Upper lobe of left lung (tissue), 6 donors: ENCODE data around the gene MOCS2. TPM values are rescaled to one million over a fixed set of nuclear protein-coding genes. Genes with fewer than 3 reads are reported as not detected.

Source experiments
- ATAC-seq, 2 donors: fragments of 200-7000 bp; cut with Tn5 transposase; one replicate each; pipeline ENCODE4 v1.9.1; 2022; ENCODE audit warnings: mild to moderate bottlenecking in 2 of 2, moderate library complexity in 2 of 2; ENCODE audit not compliant: low FRiP score in 2 of 2
- DNase-seq, 2 donors: peaks; one replicate each; pipeline ENCODE4 v3.0.0-alpha.2; 2019 to 2020
- H3K27ac ChIP-seq, 4 donors: fragments of 200-600 bp; sonication (generic); one replicate each; pipeline ENCODE4 v1.5.1; 2016 to 2019
- H3K27me3 ChIP-seq, 4 donors: fragments of 200-600 bp; sonication (generic); one replicate each; pipeline ENCODE4 v1.5.1; 2017 to 2019
- H3K36me3 ChIP-seq, 4 donors: fragments of 200-600 bp; sonication (generic); one replicate each; pipeline ENCODE4 v1.5.1; 2016 to 2019
- H3K4me1 ChIP-seq, 4 donors: fragments of 200-600 bp; sonication (generic); one replicate each; pipeline ENCODE4 v1.5.1; 2018 to 2019
- H3K4me3 ChIP-seq, 4 donors: fragments of 200-600 bp; sonication (generic); one replicate each; pipeline ENCODE4 v1.5.1; 2017 to 2019; ENCODE audit warnings: mild to moderate bottlenecking in 2 of 4, moderate library complexity in 1 of 4
- H3K9me3 ChIP-seq, 4 donors: fragments of 200-600 bp; sonication (generic); one replicate each; pipeline ENCODE4 v1.5.1; 2018 to 2019
- CTCF ChIP-seq, 6 experiments: fragments of 450-650 bp in 4 of 6; fragments of 200-600 bp in 2 of 6; sonication (generic) in 2 of 6; IDR thresholded peaks; one replicate each; pipeline ENCODE4 v1.5.1; 2016 to 2019; ENCODE audit warnings: antibody characterized with exemption in 6 of 6
- EP300 ChIP-seq, 4 donors: sonication (generic); formaldehyde crosslinking; IDR thresholded peaks; one replicate each; pipeline ENCODE4 v1.5.1; 2017; ENCODE audit warnings: antibody characterized with exemption in 4 of 4, control low read depth in 2 of 4
- POLR2A ChIP-seq, 4 donors: fragments of 450-650 bp; IDR thresholded peaks; one replicate each; pipeline ENCODE4 v1.5.1; 2016 to 2017; ENCODE audit warnings: antibody characterized with exemption in 4 of 4, mild to moderate bottlenecking in 2 of 4
- POLR2AphosphoS5 ChIP-seq, 2 donors: sonication (generic); formaldehyde crosslinking; IDR thresholded peaks; one replicate each; pipeline ENCODE4 v1.5.1; 2017; ENCODE audit warnings: antibody characterized with exemption in 2 of 2
- WGBS, 2 donors: methylation state at CpG; one replicate each; pipeline ENCODE4 v1.1.5; 2017 to 2018; 5-methylcytosine and 5-hydroxymethylcytosine counted together
- total RNA-seq, 6 donors: library from RNA; depleted of rRNA in 4 of 6; stranded (reverse); fragments of >200 nt in 4 of 6; gene quantifications; one replicate each; pipeline versions ENCODE4 v1.1.0 to v1.2.1, GENCODE V29; 2016 to 2021
- donor health status: DM: no; HTN: no; CAD: no; lungs with moderate emphysema.
- donor health status: DM: no; HTN: yes; CAD: no; lungs with severe emphysema.

Gene MOCS2
- total RNA-seq, 6 donors from 2014 or later = 21.5 to 65.7 (median 27.0) TPM

GRCh38 chr5:53069626-53070025, 39.9 kb downstream of the MOCS2 start:
- WGBS, 2 donors = 86 to 95% methylated on average over 5 of the region's 5 CpGs
- no peaks in the 10 kb centered on the region for H3K27me3 ChIP-seq
- no peak overlapping the region for H3K4me3 ChIP-seq
- no peak for TF ChIP-seq EP300 (IDR thresholded peaks at IDR 0.05)
- TF ChIP-seq POLR2A (IDR thresholded peaks at IDR 0.05) = no peak
- TF ChIP-seq CTCF (IDR thresholded peaks at IDR 0.05) = no peak
- TF ChIP-seq POLR2AphosphoS5 (IDR thresholded peaks at IDR 0.05) = no peak
- ATAC-seq (no peak), DNase-seq (no peak)
- no peak overlapping the region for H3K27ac ChIP-seq
- H3K9me3 ChIP-seq = no peaks in the 10 kb centered on the region
- no peaks in the 10 kb centered on the region for H3K4me1 ChIP-seq
- peaks cover 0 to 53% (median 4%) of the 10 kb centered on the region in 4 donors for H3K36me3 ChIP-seq

GRCh38 chr5:53068291-53068836, 41.2 kb downstream of the MOCS2 start:
- WGBS, 2 donors = 78 to 83% methylated on average over 4 of the region's 4 CpGs
- TF ChIP-seq EP300 (IDR thresholded peaks at IDR 0.05) (no peak), POLR2AphosphoS5 (IDR thresholded peaks at IDR 0.05) (no peak), POLR2A (IDR thresholded peaks at IDR 0.05) (no peak), CTCF (IDR thresholded peaks at IDR 0.05) (no peak)
- no peak overlapping the region for H3K4me3 ChIP-seq
- H3K4me1 ChIP-seq = no peaks in the 10 kb centered on the region
- no peak overlapping the region for H3K27ac ChIP-seq
- DNase-seq (no peak), ATAC-seq (no peak)
- peaks cover 0 to 48% (median 2%) of the 10 kb centered on the region in 4 donors for H3K36me3 ChIP-seq
- H3K27me3 ChIP-seq = no peaks in the 10 kb centered on the region
- no peaks in the 10 kb centered on the region for H3K9me3 ChIP-seq

GRCh38 chr5:53067641-53068040, 41.9 kb downstream of the MOCS2 start:
- Histone ChIP-seq H3K4me1 (no peaks in the 10 kb centered on the region), H3K36me3 (peaks cover 0 to 43% (median 2%) of the 10 kb centered on the region in 4 donors), H3K27me3 (no peaks in the 10 kb centered on the region), H3K27ac (no peak overlapping the region), H3K4me3 (no peak overlapping the region), H3K9me3 (no peaks in the 10 kb centered on the region)
- DNase-seq (no peak), ATAC-seq (no peak)
- 0 to 45% methylated on average over 1 of the region's 1 CpG for WGBS, 2 donors
- no peak for TF ChIP-seq EP300 (IDR thresholded peaks at IDR 0.05)
- TF ChIP-seq CTCF (IDR thresholded peaks at IDR 0.05) = no peak
- no peak for TF ChIP-seq POLR2AphosphoS5 (IDR thresholded peaks at IDR 0.05)
- TF ChIP-seq POLR2A (IDR thresholded peaks at IDR 0.05) = no peak

- Histone ChIP-seq H3K36me3 (peaks cover 0 to 46% (median 0%) of the 10 kb centered on the region in 4 donors), H3K27ac (no peak overlapping the region), H3K4me1 (no peaks in the 10 kb centered on the region), H3K4me3 (no peak overlapping the region), H3K9me3 (no peaks in the 10 kb centered on the region), H3K27me3 (no peaks in the 10 kb centered on the region)
- ATAC-seq (no peak), DNase-seq (no peak)
- TF ChIP-seq EP300 (IDR thresholded peaks at IDR 0.05) (no peak), CTCF (IDR thresholded peaks at IDR 0.05) (no peak), POLR2AphosphoS5 (IDR thresholded peaks at IDR 0.05) (no peak), POLR2A (IDR thresholded peaks at IDR 0.05) (no peak)
- 88 to 97% methylated on average over 1 of the region's 1 CpG for whole genome bisulfite sequencing, 2 donors
Observed at GRCh38 chr5:53066088-53066487, 43.5 kb downstream of the MOCS2 start.

GRCh38 chr5:53063791-53064190, 45.8 kb downstream of the MOCS2 start:
- ATAC-seq = no peak
- Histone ChIP-seq H3K4me3 (no peak overlapping the region), H3K36me3 (peaks cover 0 to 52% (median 0%) of the 10 kb centered on the region in 4 donors), H3K4me1 (no peaks in the 10 kb centered on the region), H3K9me3 (no peaks in the 10 kb centered on the region), H3K27ac (no peak overlapping the region), H3K27me3 (no peaks in the 10 kb centered on the region)
- DNase-seq = no peak
- no peak for TF ChIP-seq POLR2AphosphoS5 (IDR thresholded peaks at IDR 0.05)
- TF ChIP-seq CTCF (IDR thresholded peaks at IDR 0.05) = no peak
- TF ChIP-seq POLR2A (IDR thresholded peaks at IDR 0.05) = no peak
- no peak for TF ChIP-seq EP300 (IDR thresholded peaks at IDR 0.05)
- WGBS, 2 donors = 94 to 95% methylated on average over 3 of the region's 3 CpGs
